ENCODE data around the gene TOX3.

Gene TOX3

GRCh38 chr16:52535076-52535475 lies 11.9 kb downstream of the TOX3 start:
- no peak for DNase-seq

GRCh38 chr16:52533296-52533695 lies 13.6 kb downstream of the TOX3 start:
- DNase-seq: no peak

GRCh38 chr16:52532384-52532783 lies 14.6 kb downstream of the TOX3 start:
- DNase-seq: no peak

GRCh38 chr16:52529226-52529625 lies 17.7 kb downstream of the TOX3 start:
- no peak for DNase-seq

GRCh38 chr16:52528393-52529065 lies 18.4 kb downstream of the TOX3 start:
- peak; percentile 53 for DNase-seq

GRCh38 chr16:52526830-52527229 lies 20.1 kb downstream of the TOX3 start:
- DNase-seq: no peak

GRCh38 chr16:52526116-52526828 lies 20.7 kb downstream of the TOX3 start:
- no peak for DNase-seq

GRCh38 chr16:52521570-52521969 lies 25.4 kb downstream of the TOX3 start:
- no peak for DNase-seq

GRCh38 chr16:52518884-52519283 lies 28.1 kb downstream of the TOX3 start:
- DNase-seq: no peak

- no peak for DNase-seq
Measured at GRCh38 chr16:52515068-52515671, 31.8 kb downstream of the TOX3 start.

GRCh38 chr16:52512297-52512987 lies 34.5 kb downstream of the TOX3 start:
- DNase-seq: no peak

- no peak for DNase-seq
Measured at GRCh38 chr16:52501746-52502145, 45.2 kb downstream of the TOX3 start.

- DNase-seq: no peak
Measured at GRCh38 chr16:52500963-52501362, 46.0 kb downstream of the TOX3 start.

GRCh38 chr16:52499060-52499440 lies 47.9 kb downstream of the TOX3 start:
- DNase-seq: no peak

- DNase-seq: no peak
Measured at GRCh38 chr16:52498328-52499059, 48.4 kb downstream of the TOX3 start.

- DNase-seq: peak; percentile 91
Measured at GRCh38 chr16:52497067-52497816, 49.7 kb downstream of the TOX3 start.

GRCh38 chr16:52496051-52496876 lies 50.7 kb downstream of the TOX3 start:
- peak; percentile 80 for DNase-seq

GRCh38 chr16:52494621-52495020 lies 52.3 kb downstream of the TOX3 start:
- no peak for DNase-seq

GRCh38 chr16:52494145-52494544 lies 52.8 kb downstream of the TOX3 start:
- no peak for DNase-seq

- no peak for DNase-seq
Measured at GRCh38 chr16:52492789-52493357, 54.1 kb downstream of the TOX3 start.

- no peak for DNase-seq
Measured at GRCh38 chr16:52491216-52491615, 55.7 kb downstream of the TOX3 start.
